ENCODE data around the gene ARHGAP26. TPM values are rescaled to one million over a fixed set of nuclear protein-coding genes. Genes with fewer than 3 reads are reported as not detected.

ARHGAP26 gene
- total and polyA plus RNA-seq, 5 donors from 2014 or later, result 2.8 to 40.5 (median 5.4) TPM

DNA sequence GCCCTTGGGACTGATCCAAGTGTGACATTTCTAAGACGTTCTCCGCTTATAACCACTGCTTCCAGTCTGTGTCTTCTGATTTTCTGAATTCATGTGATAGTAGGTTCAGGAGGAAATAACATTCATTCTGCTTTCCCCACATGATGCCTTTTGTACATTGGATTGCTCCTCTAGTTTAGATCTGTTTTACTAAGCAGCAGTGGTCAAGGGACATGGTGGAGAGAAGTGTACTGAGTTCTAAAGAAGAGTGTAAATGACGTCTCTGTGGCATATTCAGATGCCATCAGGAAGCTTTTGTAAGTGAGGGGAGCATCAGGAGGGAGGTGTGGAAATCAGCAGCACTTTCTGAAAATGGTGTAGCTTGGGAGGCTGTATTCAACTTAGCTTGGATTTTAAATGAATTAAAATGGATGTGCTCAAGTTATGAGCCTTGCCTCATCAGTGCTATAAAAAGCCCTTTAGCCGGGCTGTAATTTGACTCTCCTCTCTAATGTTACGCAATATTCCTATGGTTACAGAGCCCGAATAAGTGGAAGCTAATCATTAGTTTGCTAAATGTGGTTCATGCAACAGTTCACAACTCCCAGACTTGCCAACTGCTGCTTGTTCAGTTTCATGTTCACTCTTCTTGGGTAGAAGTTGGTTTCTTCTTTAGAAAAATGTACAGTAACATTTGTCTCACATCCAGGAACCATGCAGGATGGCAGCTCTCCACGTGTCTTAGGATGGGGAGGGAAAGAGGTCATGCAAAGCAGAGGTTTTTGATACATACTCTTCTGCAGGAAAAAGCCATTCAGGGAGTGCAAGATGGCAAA is 281.3 kb downstream of the ARHGAP26 start:
- H3K9me3 Mint-ChIP-seq, result peaks cover 0 to 1% (median 0%) of the 10 kb centered on the region in 7 donors
- DNase-seq, result no peak
- no peaks in the 10 kb centered on the region for H3K27me3 Mint-ChIP-seq
- no peak for ATAC-seq (ENCODE audit: low read depth in 2 of 2)
- H3K9me3 ChIP-seq (ENCODE audit: control insufficient read depth in 2 of 2, low read length in 2 of 2), result no peaks in the 10 kb centered on the region
- H3K4me3 Mint-ChIP-seq, result no peak overlapping the region
- H3K27ac Mint-ChIP-seq, result no peak overlapping the region
- H3K4me1 Mint-ChIP-seq, result peaks cover 4 to 30% (median 24%) of the 10 kb centered on the region in 4 donors
- H3K36me3 Mint-ChIP-seq, result peaks cover 25% of the 10 kb centered on the region
- H3K4me1 ChIP-seq (ENCODE audit: control insufficient read depth, insufficient read depth, low read length, poor library complexity, severe bottlenecking), result peaks cover 8% of the 10 kb centered on the region
- peaks cover 5% of the 10 kb centered on the region for H3K36me3 ChIP-seq (ENCODE audit: control insufficient read depth, insufficient read depth, low read length)
- no peaks in the 10 kb centered on the region for H3K27me3 ChIP-seq (ENCODE audit: control insufficient read depth, insufficient read depth, low read length)
- H3K27ac ChIP-seq (ENCODE audit: insufficient read depth, low read length, poor library complexity, severe bottlenecking), result no peak overlapping the region
- H3K4me3 ChIP-seq (ENCODE audit: low read depth, low read length), result no peak overlapping the region

DNA sequence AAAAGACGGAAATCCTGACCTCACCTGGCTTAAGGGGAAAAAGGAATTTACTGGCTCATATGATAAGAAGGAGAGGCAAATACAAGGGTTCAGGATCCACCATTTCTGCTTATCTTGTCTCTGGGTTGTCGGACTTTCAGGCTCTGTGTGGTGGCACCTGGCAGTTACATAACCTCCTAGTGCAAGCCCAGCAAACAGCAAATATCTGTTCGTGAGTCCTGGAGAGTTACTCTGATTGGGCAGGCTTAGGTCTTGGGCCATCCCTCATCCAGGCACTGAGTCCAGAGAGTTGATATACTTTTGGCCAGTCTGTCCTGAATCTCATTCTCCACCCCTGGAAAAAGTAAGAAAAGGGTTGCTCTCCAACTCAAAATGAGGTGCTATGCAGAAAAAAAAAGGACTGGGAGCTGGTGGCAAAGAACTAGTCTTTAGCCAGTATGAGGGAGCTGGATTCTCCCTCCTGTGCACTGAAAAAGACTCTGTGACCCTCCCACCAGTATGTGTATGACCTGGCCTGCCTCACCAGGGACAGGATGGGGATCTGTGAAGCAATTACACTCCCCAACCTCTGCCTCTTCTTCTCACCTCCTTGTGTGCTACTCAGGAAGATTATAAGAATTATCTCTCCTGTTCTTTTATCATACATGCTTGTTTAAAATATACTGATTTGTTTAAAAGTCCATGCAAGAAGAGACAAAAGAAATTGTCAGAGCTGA is 282.9 kb downstream of the ARHGAP26 start:
- peaks cover 14% of the 10 kb centered on the region for H3K36me3 ChIP-seq (ENCODE audit: control insufficient read depth, insufficient read depth, low read length)
- H3K27ac ChIP-seq (ENCODE audit: insufficient read depth, low read length, poor library complexity, severe bottlenecking), result no peak overlapping the region
- Mint-ChIP-seq H3K27ac (no peak overlapping the region), H3K9me3 (peaks cover 0 to 1% (median 0%) of the 10 kb centered on the region in 7 donors), H3K4me1 (peaks cover 4 to 32% (median 26%) of the 10 kb centered on the region in 4 donors), H3K36me3 (peaks cover 37% of the 10 kb centered on the region), H3K4me3 (no peak overlapping the region), H3K27me3 (no peaks in the 10 kb centered on the region)
- no peak for DNase-seq
- peaks cover 8% of the 10 kb centered on the region for H3K4me1 ChIP-seq (ENCODE audit: control insufficient read depth, insufficient read depth, low read length, poor library complexity, severe bottlenecking)
- no peaks in the 10 kb centered on the region for H3K9me3 ChIP-seq (ENCODE audit: control insufficient read depth in 2 of 2, low read length in 2 of 2)
- no peak overlapping the region for H3K4me3 ChIP-seq (ENCODE audit: low read depth, low read length)
- no peak for ATAC-seq (ENCODE audit: low read depth in 2 of 2)
- no peaks in the 10 kb centered on the region for H3K27me3 ChIP-seq (ENCODE audit: control insufficient read depth, insufficient read depth, low read length)

DNA sequence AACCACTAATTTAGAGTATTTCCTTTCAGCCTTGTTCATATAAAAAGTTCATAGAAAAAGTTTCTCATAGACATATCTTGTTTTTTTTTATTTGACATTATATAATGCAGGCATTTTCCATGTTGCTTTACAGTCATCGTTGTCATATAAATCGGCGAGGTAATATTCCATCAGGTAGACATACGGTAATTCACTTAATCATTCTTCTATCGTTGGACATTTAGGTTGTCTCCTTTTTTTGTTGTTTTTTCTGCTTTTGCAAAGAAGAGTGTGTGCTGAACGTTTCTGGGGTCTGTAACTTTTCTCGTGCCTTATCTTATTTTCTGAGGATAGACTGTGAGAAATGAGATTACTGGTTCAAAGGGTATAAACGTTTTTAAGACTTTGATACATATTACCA is 283.6 kb downstream of the ARHGAP26 start:
- peak overlapping the region in 2 of 3 donors; percentile 4 to 15 for H3K27ac Mint-ChIP-seq
- peaks cover 43% of the 10 kb centered on the region for H3K36me3 Mint-ChIP-seq

DNA sequence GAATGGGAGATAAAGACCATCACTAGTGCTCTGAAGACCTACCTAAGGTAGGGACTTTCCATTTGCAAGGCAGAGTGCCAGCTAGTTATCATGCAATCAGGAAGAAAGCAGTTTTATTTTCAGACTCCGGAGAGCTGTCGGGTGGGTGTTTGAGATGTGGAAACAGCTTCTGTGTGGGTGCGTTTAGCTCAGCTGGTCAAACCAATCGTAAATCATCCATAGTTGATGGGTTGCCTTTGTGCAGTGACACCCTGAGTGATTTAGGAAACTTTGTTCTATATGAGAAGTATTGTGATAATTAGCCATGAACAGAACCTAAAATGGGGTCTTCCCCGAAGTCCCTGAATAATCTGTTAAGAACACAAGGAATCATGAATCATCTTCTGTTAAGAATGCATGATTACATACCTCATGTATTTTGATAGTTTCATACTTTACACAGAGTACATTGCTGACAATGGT is 284.3 kb downstream of the ARHGAP26 start:
- H3K4me3 Mint-ChIP-seq, result peak overlapping the region in 2 of 4 donors; percentile 18 to 33

More for the DNA sequence above, 283.6 kb downstream of the ARHGAP26 start:
- H3K9me3 Mint-ChIP-seq, result peaks cover 0 to 1% (median 0%) of the 10 kb centered on the region in 7 donors
- no peaks in the 10 kb centered on the region for H3K27me3 ChIP-seq (ENCODE audit: control insufficient read depth, insufficient read depth, low read length)
- H3K36me3 ChIP-seq (ENCODE audit: control insufficient read depth, insufficient read depth, low read length), result peaks cover 14% of the 10 kb centered on the region
- peaks cover 8% of the 10 kb centered on the region for H3K4me1 ChIP-seq (ENCODE audit: control insufficient read depth, insufficient read depth, low read length, poor library complexity, severe bottlenecking)
- no peak overlapping the region for H3K27ac ChIP-seq (ENCODE audit: insufficient read depth, low read length, poor library complexity, severe bottlenecking)
- H3K27me3 Mint-ChIP-seq, result no peaks in the 10 kb centered on the region
- no peaks in the 10 kb centered on the region for H3K9me3 ChIP-seq (ENCODE audit: control insufficient read depth in 2 of 2, low read length in 2 of 2)
- no peak for DNase-seq
- H3K4me3 ChIP-seq (ENCODE audit: low read depth, low read length), result no peak overlapping the region
- H3K4me1 Mint-ChIP-seq, result peaks cover 4 to 32% (median 26%) of the 10 kb centered on the region in 4 donors
- H3K4me3 Mint-ChIP-seq, result no peak overlapping the region
- no peak for ATAC-seq (ENCODE audit: low read depth in 2 of 2)

DNA sequence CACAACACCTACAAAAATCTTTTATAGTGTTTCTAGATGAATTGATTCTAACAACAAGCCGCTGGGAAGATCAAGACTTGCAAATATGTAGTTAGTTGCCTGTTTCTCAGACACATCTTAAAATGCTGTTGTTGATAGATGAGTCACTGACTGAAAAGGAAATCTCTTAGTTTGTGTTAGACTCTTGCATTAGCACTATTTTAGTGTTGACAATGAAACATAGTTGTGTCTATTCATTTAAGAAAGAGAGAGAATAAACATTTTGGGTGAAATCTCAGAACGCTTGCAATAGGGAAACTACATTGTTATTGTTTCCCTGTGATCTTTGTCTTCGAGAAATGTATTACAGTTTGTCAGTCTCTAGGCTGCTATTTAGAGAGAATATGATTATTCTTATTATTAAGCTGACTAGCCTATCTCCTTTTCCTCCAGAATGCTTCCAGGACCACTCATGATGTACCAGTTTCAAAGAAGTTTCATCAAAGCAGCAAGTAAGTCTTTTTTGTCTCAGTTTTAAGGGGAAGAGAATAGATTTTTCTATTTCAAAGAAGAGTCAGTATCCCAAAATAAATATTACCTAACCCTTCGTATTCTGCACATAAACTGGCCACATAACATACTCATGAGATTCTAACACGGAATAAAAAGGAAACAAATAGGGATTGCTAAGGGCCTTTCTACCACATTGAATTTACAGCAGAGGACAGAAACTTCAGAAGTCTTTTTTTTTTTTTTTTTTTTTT is 285.6 kb downstream of the ARHGAP26 start:
- Histone ChIP-seq H3K9me3 (ENCODE audit: control insufficient read depth in 2 of 2, low read length in 2 of 2) (no peaks in the 10 kb centered on the region), H3K27me3 (ENCODE audit: control insufficient read depth, insufficient read depth, low read length) (no peaks in the 10 kb centered on the region), H3K27ac (ENCODE audit: insufficient read depth, low read length, poor library complexity, severe bottlenecking) (no peak overlapping the region), H3K4me3 (ENCODE audit: low read depth, low read length) (no peak overlapping the region), H3K36me3 (ENCODE audit: control insufficient read depth, insufficient read depth, low read length) (peaks cover 17% of the 10 kb centered on the region), H3K4me1 (ENCODE audit: control insufficient read depth, insufficient read depth, low read length, poor library complexity, severe bottlenecking) (peaks cover 8% of the 10 kb centered on the region)
- no peak for ATAC-seq (ENCODE audit: low read depth in 2 of 2)
- Mint-ChIP-seq H3K27ac (no peak overlapping the region), H3K4me3 (no peak overlapping the region), H3K4me1 (peaks cover 4 to 32% (median 24%) of the 10 kb centered on the region in 4 donors), H3K9me3 (no peaks in the 10 kb centered on the region), H3K27me3 (no peaks in the 10 kb centered on the region), H3K36me3 (peaks cover 43% of the 10 kb centered on the region)
- peak in 1 of 3 donors; percentile 18 for DNase-seq

More for the DNA sequence above, 284.3 kb downstream of the ARHGAP26 start:
- H3K36me3 Mint-ChIP-seq, result peaks cover 40% of the 10 kb centered on the region
- no peak overlapping the region for H3K27ac ChIP-seq (ENCODE audit: insufficient read depth, low read length, poor library complexity, severe bottlenecking)
- H3K27me3 Mint-ChIP-seq, result no peaks in the 10 kb centered on the region
- no peak overlapping the region for H3K4me3 ChIP-seq (ENCODE audit: low read depth, low read length)
- peak in 1 of 3 donors; percentile 20 for DNase-seq
- H3K9me3 ChIP-seq (ENCODE audit: control insufficient read depth in 2 of 2, low read length in 2 of 2), result no peaks in the 10 kb centered on the region
- no peaks in the 10 kb centered on the region for H3K27me3 ChIP-seq (ENCODE audit: control insufficient read depth, insufficient read depth, low read length)
- peak overlapping the region; percentile 4 to 45 (median 31) for H3K27ac Mint-ChIP-seq
- ATAC-seq (ENCODE audit: low read depth in 2 of 2), result no peak
- H3K4me1 Mint-ChIP-seq, result peaks cover 4 to 32% (median 26%) of the 10 kb centered on the region in 4 donors
- peaks cover 8% of the 10 kb centered on the region for H3K4me1 ChIP-seq (ENCODE audit: control insufficient read depth, insufficient read depth, low read length, poor library complexity, severe bottlenecking)
- H3K36me3 ChIP-seq (ENCODE audit: control insufficient read depth, insufficient read depth, low read length), result peaks cover 14% of the 10 kb centered on the region
- H3K9me3 Mint-ChIP-seq, result no peaks in the 10 kb centered on the region

DNA sequence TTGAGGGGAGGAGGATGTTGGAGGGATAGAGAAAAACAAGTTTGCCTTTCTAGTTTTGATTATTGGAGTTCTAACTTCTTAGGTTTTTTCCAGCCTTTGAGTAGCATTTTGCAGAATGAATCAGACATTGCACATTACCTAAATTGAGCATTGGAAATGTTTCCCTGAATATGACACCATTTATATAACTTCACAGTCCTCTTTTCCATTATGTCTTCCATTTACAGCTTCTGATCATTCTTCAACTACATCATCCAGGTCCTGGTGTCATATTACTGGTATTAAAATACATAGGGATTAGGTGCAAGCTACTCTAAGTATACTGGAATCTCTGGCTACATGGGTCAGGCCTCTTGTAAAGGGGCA is 286.1 kb downstream of the ARHGAP26 start:
- Histone ChIP-seq H3K4me3 (ENCODE audit: low read depth, low read length) (no peak overlapping the region), H3K27me3 (ENCODE audit: control insufficient read depth, insufficient read depth, low read length) (no peaks in the 10 kb centered on the region), H3K36me3 (ENCODE audit: control insufficient read depth, insufficient read depth, low read length) (peaks cover 19% of the 10 kb centered on the region), H3K27ac (ENCODE audit: insufficient read depth, low read length, poor library complexity, severe bottlenecking) (no peak overlapping the region), H3K9me3 (ENCODE audit: control insufficient read depth in 2 of 2, low read length in 2 of 2) (no peaks in the 10 kb centered on the region), H3K4me1 (ENCODE audit: control insufficient read depth, insufficient read depth, low read length, poor library complexity, severe bottlenecking) (peaks cover 8% of the 10 kb centered on the region)
- Mint-ChIP-seq H3K9me3 (no peaks in the 10 kb centered on the region), H3K4me3 (no peak overlapping the region), H3K27me3 (no peaks in the 10 kb centered on the region), H3K36me3 (peaks cover 41% of the 10 kb centered on the region), H3K27ac (no peak overlapping the region), H3K4me1 (peaks cover 4 to 32% (median 23%) of the 10 kb centered on the region in 4 donors)
- no peak for DNase-seq
- no peak for ATAC-seq (ENCODE audit: low read depth in 2 of 2)

DNA sequence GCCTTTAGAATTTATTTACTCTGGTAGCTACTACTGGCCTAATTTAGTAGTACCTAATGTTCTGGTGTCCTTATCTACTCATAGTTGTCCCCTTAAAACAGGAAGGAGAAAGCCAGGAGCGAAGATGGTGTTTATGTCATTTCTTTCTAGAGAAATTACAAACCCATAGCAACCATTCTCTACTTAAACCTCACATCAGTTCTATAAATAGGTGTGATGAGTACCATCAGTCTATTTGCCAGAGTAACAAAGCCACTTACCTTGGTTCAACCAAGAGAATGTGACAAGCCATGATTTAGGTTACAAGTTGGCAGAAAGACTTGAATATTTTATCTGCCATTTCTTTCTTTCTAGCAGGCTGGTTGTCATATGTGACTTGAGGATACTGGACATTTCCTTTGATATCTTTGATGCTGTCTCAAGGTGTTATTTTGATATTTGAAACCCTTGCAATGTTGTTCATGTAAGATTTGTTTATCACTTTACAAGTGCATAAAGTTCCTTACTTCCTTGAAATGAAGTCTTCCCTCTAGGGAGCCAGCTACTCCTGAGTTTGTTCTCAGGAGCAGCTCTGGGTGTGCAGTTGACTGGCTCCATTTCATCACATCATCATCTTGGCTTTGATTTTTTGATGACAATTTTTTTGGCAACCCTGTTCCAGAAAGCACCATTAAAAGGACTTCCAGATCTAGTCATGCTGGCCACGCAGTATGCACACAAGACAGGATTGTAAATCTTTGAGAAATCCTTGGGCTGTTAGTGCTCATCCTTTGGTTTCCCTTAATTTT is 286.8 kb downstream of the ARHGAP26 start:
- Mint-ChIP-seq H3K4me3 (no peak overlapping the region), H3K4me1 (peaks cover 4 to 32% (median 23%) of the 10 kb centered on the region in 4 donors), H3K27me3 (no peaks in the 10 kb centered on the region), H3K27ac (no peak overlapping the region), H3K36me3 (peaks cover 44% of the 10 kb centered on the region), H3K9me3 (no peaks in the 10 kb centered on the region)
- H3K27ac ChIP-seq (ENCODE audit: insufficient read depth, low read length, poor library complexity, severe bottlenecking), result no peak overlapping the region
- H3K9me3 ChIP-seq (ENCODE audit: control insufficient read depth in 2 of 2, low read length in 2 of 2), result no peaks in the 10 kb centered on the region
- peaks cover 19% of the 10 kb centered on the region for H3K36me3 ChIP-seq (ENCODE audit: control insufficient read depth, insufficient read depth, low read length)
- no peak for DNase-seq
- no peak for ATAC-seq (ENCODE audit: low read depth in 2 of 2)
- H3K4me3 ChIP-seq (ENCODE audit: low read depth, low read length), result no peak overlapping the region
- H3K27me3 ChIP-seq (ENCODE audit: control insufficient read depth, insufficient read depth, low read length), result no peaks in the 10 kb centered on the region
- peaks cover 8% of the 10 kb centered on the region for H3K4me1 ChIP-seq (ENCODE audit: control insufficient read depth, insufficient read depth, low read length, poor library complexity, severe bottlenecking)
